ENCODE data around the gene WDFY2.

DNA sequence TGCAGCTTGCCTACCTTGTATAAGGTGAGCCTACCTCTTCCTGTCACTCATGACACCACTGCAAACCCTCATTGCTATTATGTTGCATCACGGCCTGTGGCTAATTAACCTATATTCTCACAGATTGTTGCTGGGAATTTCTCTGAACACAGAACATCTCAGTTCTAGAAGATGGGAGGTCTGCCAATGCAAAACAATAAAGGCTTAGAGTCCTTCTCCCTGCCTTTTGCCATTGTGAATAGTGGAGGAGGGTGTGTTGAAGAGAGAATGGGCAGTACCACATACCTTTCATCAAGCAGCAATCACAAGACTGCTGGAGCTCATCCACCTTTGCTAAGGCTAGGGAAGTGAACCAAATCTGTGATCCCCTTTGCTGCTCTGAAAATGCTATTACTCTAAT lies 34.4 kb downstream of the WDFY2 start:
- TF ChIP-seq POLR2AphosphoS5 (IDR thresholded peaks at IDR 0.05; ENCODE audit: borderline replicate concordance, low read depth, low read length) (no peak), EZH2 (IDR thresholded peaks at IDR 0.05) (no peak), FOXP2 (optimal IDR thresholded peaks at IDR 0.05; ENCODE audit: control extremely low read depth, extremely low read length, insufficient read depth) (no peak)
